GM23338 (cell line): ENCODE data around the gene GSG1L. TPM values are rescaled to one million over a fixed set of nuclear protein-coding genes. Genes with fewer than 3 reads are reported as not detected.
A peak's percentile ranks its signal among the peaks of the same experiment; 100 is the strongest.

Source experiments
- ATAC-seq: fragments of 200-7000 bp; cut with Tn5 transposase; 3 replicates; pipeline ENCODE4 v1.9.1; 2020
- DNase-seq: peaks from one replicate; pipeline ENCODE4 v3.0.0-alpha.2; 2015; ENCODE audit warnings: low spot score
- H2AFZ ChIP-seq: fragments of 200-600 bp; sonication (generic); 2 replicates; pipeline ENCODE4 v1.8.0; 2016; ENCODE audit warnings: antibody characterized with exemption, mild to moderate bottlenecking, moderate library complexity
- H3F3A ChIP-seq: fragments of 200-600 bp; sonication (generic); replicated peaks from 2 replicates; pipeline ENCODE4 v1.8.0; 2017; ENCODE audit warnings: antibody characterized with exemption, mixed run types, low read depth
- H3K27ac ChIP-seq: fragments of 200-600 bp; sonication (generic); 2 replicates; pipeline ENCODE4 v1.6.1; 2016; ENCODE audit warnings: low read depth
- H3K27me3 ChIP-seq: fragments of 200-600 bp; sonication (generic); 2 replicates; pipeline ENCODE4 v1.8.0; 2016; ENCODE audit warnings: mild to moderate bottlenecking, mixed run types, moderate library complexity; ENCODE audit not compliant: insufficient read depth
- H3K36me3 ChIP-seq: fragments of 200-600 bp; sonication (generic); 2 replicates; pipeline ENCODE4 v1.8.0; 2016; ENCODE audit warnings: mild to moderate bottlenecking; ENCODE audit not compliant: insufficient read depth
- H3K4me1 ChIP-seq: fragments of 200-600 bp; sonication (generic); 2 replicates; pipeline ENCODE4 v1.8.0; 2016; ENCODE audit warnings: mild to moderate bottlenecking, moderate library complexity; ENCODE audit not compliant: insufficient read depth
- H3K4me2 ChIP-seq: fragments of 200-600 bp; sonication (generic); 2 replicates; pipeline ENCODE4 v1.7.1; 2017; ENCODE audit warnings: mixed run types
- H3K4me3 ChIP-seq: fragments of 200-600 bp; sonication (generic); 2 replicates; pipeline ENCODE4 v1.6.1; 2016; ENCODE audit warnings: mixed run types
- H3K79me2 ChIP-seq: fragments of 200-600 bp; sonication (generic); replicated peaks from 2 replicates; pipeline ENCODE4 v1.8.0; 2017; ENCODE audit warnings: mild to moderate bottlenecking; ENCODE audit not compliant: insufficient read depth
- H3K9me2 ChIP-seq: fragments of 200-600 bp; sonication (generic); 2 replicates; pipeline ENCODE4 v1.8.0; 2017; ENCODE audit not compliant: insufficient read depth
- H4K20me1 ChIP-seq: fragments of 200-600 bp; sonication (generic); replicated peaks from 2 replicates; pipeline ENCODE4 v1.8.0; 2017; ENCODE audit warnings: mild to moderate bottlenecking; ENCODE audit not compliant: insufficient read depth
- H3K27ac Mint-ChIP-seq: 2 replicates; pipeline ENCODE4 v1.8.0; 2020; ENCODE audit warnings: inconsistent platforms, mild to moderate bottlenecking, moderate library complexity, mixed read lengths
- H3K27me3 Mint-ChIP-seq: 3 replicates; pipeline ENCODE4 v1.8.0; 2022; ENCODE audit warnings: low read depth, mild to moderate bottlenecking, moderate library complexity, mixed read lengths, inconsistent platforms; ENCODE audit not compliant: insufficient read depth, poor library complexity
- H3K36me3 Mint-ChIP-seq: 3 replicates; pipeline ENCODE4 v1.8.0; 2021; ENCODE audit warnings: low read depth, mild to moderate bottlenecking, inconsistent platforms, moderate library complexity, mixed read lengths
- H3K4me1 Mint-ChIP-seq: 3 replicates; pipeline ENCODE4 v1.8.0; 2020; ENCODE audit warnings: mild to moderate bottlenecking, inconsistent platforms, mixed read lengths
- H3K4me3 Mint-ChIP-seq: 3 replicates; pipeline ENCODE4 v1.8.0; 2021; ENCODE audit warnings: moderate library complexity, mild to moderate bottlenecking, inconsistent platforms, mixed read lengths
- H3K9me3 Mint-ChIP-seq: 3 replicates; pipeline ENCODE4 v1.8.0; 2020; ENCODE audit warnings: moderate library complexity, mild to moderate bottlenecking, inconsistent platforms, mixed read lengths
- CREB1 ChIP-seq: fragments of 250-450 bp; sonication (Bioruptor Pico); IDR thresholded peaks from 2 replicates; pipeline ENCODE4 v1.5.0; 2020; ENCODE audit warnings: low read depth, mild to moderate bottlenecking, moderate library complexity
- EZH2 ChIP-seq: fragments of 200-600 bp; sonication (generic); IDR thresholded peaks from one replicate; pipeline ENCODE4 v1.8.0; 2017; ENCODE audit warnings: antibody characterized with exemption, mild to moderate bottlenecking, low read depth; ENCODE audit not compliant: unreplicated experiment
- JUNB ChIP-seq: IDR thresholded peaks from one replicate; pipeline ENCODE4 v1.6.1; 2016; ENCODE audit warnings: antibody characterized with exemption; ENCODE audit not compliant: unreplicated experiment
- NANOG ChIP-seq: IDR thresholded peaks from 2 replicates; pipeline ENCODE4 v1.6.1; 2016; ENCODE audit warnings: antibody characterized with exemption, borderline replicate concordance
- STAT1 ChIP-seq: IDR thresholded peaks from one replicate; pipeline ENCODE4 v1.6.1; 2016; ENCODE audit warnings: antibody characterized with exemption; ENCODE audit not compliant: unreplicated experiment
- ZNF114 ChIP-seq: fragments of 250-450 bp; sonication (Bioruptor Pico); IDR thresholded peaks from 2 replicates; pipeline ENCODE4 v1.5.0; 2020; ENCODE audit warnings: mild to moderate bottlenecking, moderate library complexity
- ZNF331 ChIP-seq: fragments of 250-450 bp; sonication (Bioruptor Pico); IDR thresholded peaks from 2 replicates; pipeline ENCODE4 v1.5.0; 2020; ENCODE audit warnings: low read depth, mild to moderate bottlenecking, moderate library complexity
- polyA plus RNA-seq: library from polyadenylated mRNA; unstranded; fragments of >200 nt; fragmentation: Nextera tagmentation; extraction: Ambion mirVana; gene quantifications from 2 replicates; pipeline ENCODE4 v1.2.1, GENCODE V29; 2016
- total RNA-seq: library from RNA; depleted of rRNA; stranded (reverse); fragments of >200 nt; shearing (Covaris generic); gene quantifications from 2 replicates; pipeline ENCODE4 v1.2.3, GENCODE V29; 2014
- TF ChIP-seq, protein P1 (sequence below): IDR thresholded peaks from one replicate; pipeline ENCODE4 v1.6.1; 2018; ENCODE audit warnings: antibody characterized with exemption; ENCODE audit not compliant: unreplicated experiment
- TF ChIP-seq, protein P2 (sequence below): fragments of 250-450 bp; sonication (Bioruptor Pico); IDR thresholded peaks from 2 replicates; pipeline ENCODE4 v1.5.0; 2020; ENCODE audit warnings: mild to moderate bottlenecking, moderate library complexity

GSG1L gene
- total and polyA plus RNA-seq, 2 experiments from 2014 or later, result 0.36 to 0.63 TPM

DNA sequence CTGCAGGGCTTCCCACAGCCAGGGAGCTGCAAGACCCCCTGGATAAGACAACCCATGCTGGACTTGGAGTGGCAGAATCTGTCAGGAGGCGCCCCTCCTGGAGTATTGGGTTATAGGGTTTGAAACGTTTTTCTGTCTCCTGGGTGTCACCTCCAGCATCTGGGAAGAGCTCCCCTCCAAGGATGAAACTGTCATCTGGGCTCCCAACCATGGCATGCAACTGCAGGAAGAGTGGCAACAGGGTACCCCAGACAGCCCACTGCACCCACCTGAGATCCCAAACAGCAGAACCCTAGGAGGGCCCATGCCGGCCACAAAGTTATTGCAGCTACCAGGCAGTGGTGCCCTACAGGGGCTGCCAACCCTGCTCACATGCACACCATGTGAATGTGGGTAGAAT, 636 bp upstream of the GSG1L start (continued):
- TF ChIP-seq, protein P1, sequence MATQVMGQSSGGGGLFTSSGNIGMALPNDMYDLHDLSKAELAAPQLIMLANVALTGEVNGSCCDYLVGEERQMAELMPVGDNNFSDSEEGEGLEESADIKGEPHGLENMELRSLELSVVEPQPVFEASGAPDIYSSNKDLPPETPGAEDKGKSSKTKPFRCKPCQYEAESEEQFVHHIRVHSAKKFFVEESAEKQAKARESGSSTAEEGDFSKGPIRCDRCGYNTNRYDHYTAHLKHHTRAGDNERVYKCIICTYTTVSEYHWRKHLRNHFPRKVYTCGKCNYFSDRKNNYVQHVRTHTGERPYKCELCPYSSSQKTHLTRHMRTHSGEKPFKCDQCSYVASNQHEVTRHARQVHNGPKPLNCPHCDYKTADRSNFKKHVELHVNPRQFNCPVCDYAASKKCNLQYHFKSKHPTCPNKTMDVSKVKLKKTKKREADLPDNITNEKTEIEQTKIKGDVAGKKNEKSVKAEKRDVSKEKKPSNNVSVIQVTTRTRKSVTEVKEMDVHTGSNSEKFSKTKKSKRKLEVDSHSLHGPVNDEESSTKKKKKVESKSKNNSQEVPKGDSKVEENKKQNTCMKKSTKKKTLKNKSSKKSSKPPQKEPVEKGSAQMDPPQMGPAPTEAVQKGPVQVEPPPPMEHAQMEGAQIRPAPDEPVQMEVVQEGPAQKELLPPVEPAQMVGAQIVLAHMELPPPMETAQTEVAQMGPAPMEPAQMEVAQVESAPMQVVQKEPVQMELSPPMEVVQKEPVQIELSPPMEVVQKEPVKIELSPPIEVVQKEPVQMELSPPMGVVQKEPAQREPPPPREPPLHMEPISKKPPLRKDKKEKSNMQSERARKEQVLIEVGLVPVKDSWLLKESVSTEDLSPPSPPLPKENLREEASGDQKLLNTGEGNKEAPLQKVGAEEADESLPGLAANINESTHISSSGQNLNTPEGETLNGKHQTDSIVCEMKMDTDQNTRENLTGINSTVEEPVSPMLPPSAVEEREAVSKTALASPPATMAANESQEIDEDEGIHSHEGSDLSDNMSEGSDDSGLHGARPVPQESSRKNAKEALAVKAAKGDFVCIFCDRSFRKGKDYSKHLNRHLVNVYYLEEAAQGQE, result no peak
- TF ChIP-seq JUNB, result no peak
- no peak for TF ChIP-seq CREB1 (CRISPR knock-in tag)
- TF ChIP-seq, protein P2, sequence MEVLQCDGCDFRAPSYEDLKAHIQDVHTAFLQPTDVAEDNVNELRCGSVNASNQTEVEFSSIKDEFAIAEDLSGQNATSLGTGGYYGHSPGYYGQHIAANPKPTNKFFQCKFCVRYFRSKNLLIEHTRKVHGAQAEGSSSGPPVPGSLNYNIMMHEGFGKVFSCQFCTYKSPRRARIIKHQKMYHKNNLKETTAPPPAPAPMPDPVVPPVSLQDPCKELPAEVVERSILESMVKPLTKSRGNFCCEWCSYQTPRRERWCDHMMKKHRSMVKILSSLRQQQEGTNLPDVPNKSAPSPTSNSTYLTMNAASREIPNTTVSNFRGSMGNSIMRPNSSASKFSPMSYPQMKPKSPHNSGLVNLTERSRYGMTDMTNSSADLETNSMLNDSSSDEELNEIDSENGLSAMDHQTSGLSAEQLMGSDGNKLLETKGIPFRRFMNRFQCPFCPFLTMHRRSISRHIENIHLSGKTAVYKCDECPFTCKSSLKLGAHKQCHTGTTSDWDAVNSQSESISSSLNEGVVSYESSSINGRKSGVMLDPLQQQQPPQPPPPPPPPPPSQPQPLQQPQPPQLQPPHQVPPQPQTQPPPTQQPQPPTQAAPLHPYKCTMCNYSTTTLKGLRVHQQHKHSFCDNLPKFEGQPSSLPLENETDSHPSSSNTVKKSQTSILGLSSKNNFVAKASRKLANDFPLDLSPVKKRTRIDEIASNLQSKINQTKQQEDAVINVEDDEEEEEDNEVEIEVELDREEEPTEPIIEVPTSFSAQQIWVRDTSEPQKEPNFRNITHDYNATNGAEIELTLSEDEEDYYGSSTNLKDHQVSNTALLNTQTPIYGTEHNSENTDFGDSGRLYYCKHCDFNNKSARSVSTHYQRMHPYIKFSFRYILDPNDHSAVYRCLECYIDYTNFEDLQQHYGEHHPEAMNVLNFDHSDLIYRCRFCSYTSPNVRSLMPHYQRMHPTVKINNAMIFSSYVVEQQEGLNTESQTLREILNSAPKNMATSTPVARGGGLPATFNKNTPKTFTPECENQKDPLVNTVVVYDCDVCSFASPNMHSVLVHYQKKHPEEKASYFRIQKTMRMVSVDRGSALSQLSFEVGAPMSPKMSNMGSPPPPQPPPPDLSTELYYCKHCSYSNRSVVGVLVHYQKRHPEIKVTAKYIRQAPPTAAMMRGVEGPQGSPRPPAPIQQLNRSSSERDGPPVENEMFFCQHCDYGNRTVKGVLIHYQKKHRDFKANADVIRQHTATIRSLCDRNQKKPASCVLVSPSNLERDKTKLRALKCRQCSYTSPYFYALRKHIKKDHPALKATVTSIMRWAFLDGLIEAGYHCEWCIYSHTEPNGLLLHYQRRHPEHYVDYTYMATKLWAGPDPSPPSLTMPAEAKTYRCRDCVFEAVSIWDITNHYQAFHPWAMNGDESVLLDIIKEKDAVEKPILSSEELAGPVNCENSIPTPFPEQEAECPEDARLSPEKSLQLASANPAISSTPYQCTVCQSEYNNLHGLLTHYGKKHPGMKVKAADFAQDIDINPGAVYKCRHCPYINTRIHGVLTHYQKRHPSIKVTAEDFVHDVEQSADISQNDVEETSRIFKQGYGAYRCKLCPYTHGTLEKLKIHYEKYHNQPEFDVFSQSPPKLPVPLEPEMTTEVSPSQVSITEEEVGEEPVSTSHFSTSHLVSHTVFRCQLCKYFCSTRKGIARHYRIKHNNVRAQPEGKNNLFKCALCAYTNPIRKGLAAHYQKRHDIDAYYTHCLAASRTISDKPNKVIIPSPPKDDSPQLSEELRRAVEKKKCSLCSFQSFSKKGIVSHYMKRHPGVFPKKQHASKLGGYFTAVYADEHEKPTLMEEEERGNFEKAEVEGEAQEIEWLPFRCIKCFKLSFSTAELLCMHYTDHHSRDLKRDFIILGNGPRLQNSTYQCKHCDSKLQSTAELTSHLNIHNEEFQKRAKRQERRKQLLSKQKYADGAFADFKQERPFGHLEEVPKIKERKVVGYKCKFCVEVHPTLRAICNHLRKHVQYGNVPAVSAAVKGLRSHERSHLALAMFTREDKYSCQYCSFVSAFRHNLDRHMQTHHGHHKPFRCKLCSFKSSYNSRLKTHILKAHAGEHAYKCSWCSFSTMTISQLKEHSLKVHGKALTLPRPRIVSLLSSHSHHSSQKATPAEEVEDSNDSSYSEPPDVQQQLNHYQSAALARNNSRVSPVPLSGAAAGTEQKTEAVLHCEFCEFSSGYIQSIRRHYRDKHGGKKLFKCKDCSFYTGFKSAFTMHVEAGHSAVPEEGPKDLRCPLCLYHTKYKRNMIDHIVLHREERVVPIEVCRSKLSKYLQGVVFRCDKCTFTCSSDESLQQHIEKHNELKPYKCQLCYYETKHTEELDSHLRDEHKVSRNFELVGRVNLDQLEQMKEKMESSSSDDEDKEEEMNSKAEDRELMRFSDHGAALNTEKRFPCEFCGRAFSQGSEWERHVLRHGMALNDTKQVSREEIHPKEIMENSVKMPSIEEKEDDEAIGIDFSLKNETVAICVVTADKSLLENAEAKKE (CRISPR knock-in tag), result no peak

DNA sequence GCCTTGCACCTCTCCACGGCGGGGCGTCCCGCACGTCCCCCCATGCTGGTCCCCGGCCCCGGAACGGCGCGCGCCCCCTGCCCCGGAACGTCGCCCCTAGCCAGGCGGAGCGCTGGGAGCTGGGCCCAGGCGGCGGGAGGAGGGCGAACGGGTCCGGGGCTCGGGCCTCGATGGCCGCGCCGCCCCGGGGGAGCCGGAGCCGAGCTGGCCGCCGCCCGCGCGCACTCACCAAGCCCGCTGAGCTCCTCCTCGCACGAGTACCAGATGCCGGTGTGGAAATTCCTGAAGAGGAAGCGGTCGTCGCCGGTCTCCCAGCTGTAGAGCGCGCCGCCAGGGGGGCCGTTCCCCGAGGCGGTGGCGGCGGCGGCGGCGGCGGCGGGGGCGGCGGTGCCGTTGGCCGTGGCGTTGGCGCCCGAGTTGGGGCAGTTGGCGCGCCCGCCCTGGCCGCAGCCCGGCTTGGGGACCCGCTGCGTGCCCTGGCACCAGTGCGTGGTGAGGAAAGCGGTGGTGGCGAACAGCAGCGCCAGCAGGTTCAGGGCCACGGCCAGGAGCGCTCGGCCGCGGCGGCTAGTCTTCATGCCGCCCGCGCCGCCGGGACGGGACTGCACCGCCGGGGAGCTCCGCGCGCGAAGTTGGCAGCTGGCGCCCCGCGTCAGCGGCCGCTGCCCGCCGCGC, 530 bp downstream of the GSG1L start:
- no peaks in the 10 kb centered on the region for H4K20me1 ChIP-seq
- H3K4me2 ChIP-seq, result peak overlapping the region; percentile 78
- H3K27ac ChIP-seq, result no peak overlapping the region
- H3K4me1 ChIP-seq, result no peaks in the 10 kb centered on the region; the same call in 1 of the 2 replicates
- H3K9me2 ChIP-seq, result no peaks in the 10 kb centered on the region
- H3K27me3 ChIP-seq, result peaks cover 61% of the 10 kb centered on the region
- H3K36me3 ChIP-seq, result no peaks in the 10 kb centered on the region
- H3F3A ChIP-seq, result no peaks in the 10 kb centered on the region
- H2AFZ ChIP-seq, result 0 out of 2 replicates have a peak overlapping the region, but pooled peaks have one; percentile 78
- peak overlapping the region; percentile 59 for H3K4me3 ChIP-seq
- DNase-seq (peak; percentile 53), ATAC-seq (peak; percentile 28; the same call in 2 of the 3 replicates)
- Mint-ChIP-seq H3K27me3 (peaks cover 41% of the 10 kb centered on the region), H3K4me3 (no peak overlapping the region; the same call in 2 of the 3 replicates), H3K27ac (no peak overlapping the region), H3K9me3 (no peaks in the 10 kb centered on the region), H3K4me1 (no peaks in the 10 kb centered on the region; the same call in 2 of the 3 replicates), H3K36me3 (no peaks in the 10 kb centered on the region)
- H3K79me2 ChIP-seq, result no peaks in the 10 kb centered on the region
- TF ChIP-seq, protein P1, result no peak
- TF ChIP-seq ZNF331 (CRISPR knock-in tag) (no peak), CREB1 (CRISPR knock-in tag) (no peak), NANOG (no peak), STAT1 (no peak), ZNF114 (CRISPR knock-in tag) (no peak), EZH2 (no peak)
